GM12892 (cell line): ENCODE data around the gene GNPNAT1.

Experiments used
- POLR2AphosphoS5 ChIP-seq: IDR thresholded peaks from 2 replicates; pipeline ENCODE4 v1.6.1; 2011; ENCODE audit warnings: low read depth, low read length, control low read depth
- TAF1 ChIP-seq: IDR thresholded peaks from 2 replicates; pipeline ENCODE4 v1.6.1; 2011; ENCODE audit warnings: low read depth, mild to moderate bottlenecking, control low read depth, low read length, borderline replicate concordance

GRCh38 chr14:52755607-52756316, 35.6 kb downstream of the GNPNAT1 start:
- no peak for TF ChIP-seq TAF1
- no peak for TF ChIP-seq POLR2AphosphoS5
